Neural progenitor cell (in vitro differentiated cells): Measurements from ENCODE around the gene ADM. TPM values are rescaled to one million over a fixed set of nuclear protein-coding genes. Genes with fewer than 3 reads are reported as not detected.
A peak's percentile ranks its signal among the peaks of the same experiment; 100 is the strongest.

Experiments used
- DNase-seq: peaks from one replicate; pipeline ENCODE4 v3.0.0-alpha.2; 2016; ENCODE audit warnings: low spot score
- H2AFZ ChIP-seq: fragments of 200-600 bp; sonication (generic); replicated peaks from 2 replicates; pipeline ENCODE4 v1.6.1; 2016; ENCODE audit warnings: antibody characterized with exemption
- H3F3A ChIP-seq: fragments of 200-600 bp; sonication (generic); 2 replicates; pipeline ENCODE4 v1.6.1; 2016; ENCODE audit warnings: antibody characterized with exemption, low read depth
- H3K27ac ChIP-seq: fragments of 200-600 bp; sonication (generic); 2 replicates; pipeline ENCODE4 v1.5.1; 2016; ENCODE audit warnings: mild to moderate bottlenecking
- H3K27me3 ChIP-seq: fragments of 200-600 bp; sonication (generic); 2 replicates; pipeline ENCODE4 v1.6.1; 2016; ENCODE audit warnings: mild to moderate bottlenecking, moderate library complexity
- H3K36me3 ChIP-seq: fragments of 200-600 bp; sonication (generic); 2 replicates; pipeline ENCODE4 v1.5.1; 2016
- H3K4me1 ChIP-seq: fragments of 200-600 bp; sonication (generic); 2 replicates; pipeline ENCODE4 v1.6.1; 2016; ENCODE audit warnings: mixed run types
- H3K4me2 ChIP-seq: fragments of 200-600 bp; sonication (generic); 2 replicates; pipeline ENCODE4 v1.6.1; 2016
- H3K4me3 ChIP-seq: fragments of 200-600 bp; sonication (generic); 2 replicates; pipeline ENCODE4 v1.5.1; 2016
- H3K79me2 ChIP-seq: fragments of 200-600 bp; sonication (generic); 2 replicates; pipeline ENCODE4 v1.6.1; 2016; ENCODE audit warnings: low read depth
- H3K9ac ChIP-seq: fragments of 200-600 bp; sonication (generic); 2 replicates; pipeline ENCODE4 v1.6.1; 2016
- H3K9me3 ChIP-seq: fragments of 200-600 bp; sonication (generic); 2 replicates; pipeline ENCODE4 v1.5.1; 2016; ENCODE audit warnings: low read depth
- H4K20me1 ChIP-seq: fragments of 200-600 bp; sonication (generic); 2 replicates; pipeline ENCODE4 v1.6.1; 2016; ENCODE audit warnings: low read depth
- H3K27ac Mint-ChIP-seq: 3 replicates; pipeline ENCODE4 v1.8.0; 2021; ENCODE audit warnings: mixed read lengths
- H3K27me3 Mint-ChIP-seq: 2 replicates; pipeline ENCODE4 v1.8.0; 2022; ENCODE audit warnings: low read depth, mild to moderate bottlenecking, inconsistent platforms, moderate library complexity, mixed read lengths; ENCODE audit not compliant: insufficient read depth
- H3K36me3 Mint-ChIP-seq: 3 replicates; pipeline ENCODE4 v1.8.0; 2021; ENCODE audit warnings: mixed read lengths
- H3K4me1 Mint-ChIP-seq: 3 replicates; pipeline ENCODE4 v1.8.0; 2021; ENCODE audit warnings: mixed read lengths
- H3K4me3 Mint-ChIP-seq: 3 replicates; pipeline ENCODE4 v1.8.0; 2021; ENCODE audit warnings: mild to moderate bottlenecking, moderate library complexity, mixed read lengths
- H3K9me3 Mint-ChIP-seq: 3 replicates; pipeline ENCODE4 v1.8.0; 2020; ENCODE audit warnings: mixed read lengths
- CTCF ChIP-seq: fragments of 200-600 bp; sonication (generic); IDR thresholded peaks from 2 replicates; pipeline ENCODE4 v1.5.1; 2017; ENCODE audit warnings: antibody characterized with exemption, mild to moderate bottlenecking
- EZH2 ChIP-seq: fragments of 200-600 bp; sonication (generic); IDR thresholded peaks from 2 replicates; pipeline ENCODE4 v1.6.1; 2017; ENCODE audit warnings: antibody characterized with exemption, mild to moderate bottlenecking, moderate library complexity
- EZH2phosphoT487 ChIP-seq: fragments of 200-600 bp; sonication (generic); IDR thresholded peaks from 2 replicates; pipeline ENCODE4 v1.6.1; 2017; ENCODE audit warnings: antibody characterized with exemption
- total RNA-seq: library from RNA; depleted of rRNA; stranded (reverse); fragments of >200 nt; gene quantifications from 2 replicates; pipeline ENCODE4 v1.2.3, GENCODE V29; 2015; ENCODE audit warnings: low replicate concordance

ADM gene
- total RNA-seq, 1 donor from 2014 or later = 3.8 TPM

- Histone ChIP-seq H3K9ac (no peak overlapping the region), H3K79me2 (no peaks in the 10 kb centered on the region), H3K27ac (no peak overlapping the region), H3K36me3 (no peaks in the 10 kb centered on the region), H3K4me1 (peaks cover 25% of the 10 kb centered on the region), H2AFZ (no peak overlapping the region), H3K4me3 (peak overlapping the region; percentile 52), H3K4me2 (peak overlapping the region; percentile 80), H3K27me3 (peaks cover 92% of the 10 kb centered on the region), H3K9me3 (no peaks in the 10 kb centered on the region), H4K20me1 (peaks cover 29% of the 10 kb centered on the region), H3F3A (peaks cover 37% of the 10 kb centered on the region)
- H3K27ac Mint-ChIP-seq = peak overlapping the region; percentile 82
- peak overlapping the region; percentile 95 for H3K4me3 Mint-ChIP-seq
- DNase-seq = peak; percentile 28
- no peaks in the 10 kb centered on the region for H3K9me3 Mint-ChIP-seq
- peaks cover 25% of the 10 kb centered on the region for H3K4me1 Mint-ChIP-seq
- peaks cover 35% of the 10 kb centered on the region for H3K27me3 Mint-ChIP-seq
- H3K36me3 Mint-ChIP-seq = no peaks in the 10 kb centered on the region
- TF ChIP-seq EZH2 = peak; percentile 67
- no peak for TF ChIP-seq EZH2phosphoT487
Observed at GRCh38 chr11:10302359-10302743, 2.5 kb upstream of the ADM start.

- peak; percentile 90 for TF ChIP-seq EZH2phosphoT487
- peak; percentile 58 for TF ChIP-seq EZH2
- TF ChIP-seq CTCF = no peak
- no peak overlapping the region for H3K27ac ChIP-seq
- H3K36me3 ChIP-seq = no peaks in the 10 kb centered on the region
- H3K36me3 Mint-ChIP-seq = no peaks in the 10 kb centered on the region
- peak overlapping the region; percentile 82 for H3K27ac Mint-ChIP-seq
- H3K27me3 Mint-ChIP-seq = peaks cover 32% of the 10 kb centered on the region
- H3K4me3 Mint-ChIP-seq = peak overlapping the region; percentile 95
- H3K4me3 ChIP-seq = peak overlapping the region; percentile 52
- no peak overlapping the region for H3K9ac ChIP-seq
- peaks cover 29% of the 10 kb centered on the region for H4K20me1 ChIP-seq
- DNase-seq = peak; percentile 79
- H3K9me3 ChIP-seq = no peaks in the 10 kb centered on the region
- peaks cover 39% of the 10 kb centered on the region for H3F3A ChIP-seq
- H3K9me3 Mint-ChIP-seq = no peaks in the 10 kb centered on the region
- H3K79me2 ChIP-seq = no peaks in the 10 kb centered on the region
- H2AFZ ChIP-seq = peak overlapping the region; percentile 43
- peak overlapping the region; percentile 80 for H3K4me2 ChIP-seq
- peaks cover 25% of the 10 kb centered on the region for H3K4me1 Mint-ChIP-seq
- H3K4me1 ChIP-seq = peaks cover 26% of the 10 kb centered on the region
- peaks cover 94% of the 10 kb centered on the region for H3K27me3 ChIP-seq
Observed at GRCh38 chr11:10302744-10303557, 1.9 kb upstream of the ADM start.

- H3K27me3 ChIP-seq = peaks cover 97% of the 10 kb centered on the region
- Mint-ChIP-seq H3K27me3 (peaks cover 30% of the 10 kb centered on the region), H3K9me3 (no peaks in the 10 kb centered on the region), H3K4me3 (peak overlapping the region; percentile 95), H3K36me3 (no peaks in the 10 kb centered on the region), H3K27ac (peak overlapping the region; percentile 92), H3K4me1 (peaks cover 28% of the 10 kb centered on the region)
- TF ChIP-seq CTCF (no peak), EZH2phosphoT487 (peak; percentile 77), EZH2 (no peak)
- H3K36me3 ChIP-seq = no peaks in the 10 kb centered on the region
- H3K27ac ChIP-seq = no peak overlapping the region
- H4K20me1 ChIP-seq = peaks cover 29% of the 10 kb centered on the region
- H2AFZ ChIP-seq = peak overlapping the region; percentile 43
- H3K4me1 ChIP-seq = peaks cover 33% of the 10 kb centered on the region
- peak overlapping the region; percentile 80 for H3K4me2 ChIP-seq
- peak; percentile 41 for DNase-seq
- H3K4me3 ChIP-seq = peak overlapping the region; percentile 52
- peaks cover 42% of the 10 kb centered on the region for H3F3A ChIP-seq
- no peak overlapping the region for H3K9ac ChIP-seq
- H3K79me2 ChIP-seq = no peaks in the 10 kb centered on the region
- no peaks in the 10 kb centered on the region for H3K9me3 ChIP-seq
Observed at GRCh38 chr11:10303558-10304363, 1.1 kb upstream of the ADM start.
